ENCODE data around the gene SNRNP27.

Gene SNRNP27

GRCh38 chr2:69907216-69907615 lies 13.5 kb downstream of the SNRNP27 start:
- TF ChIP-seq, protein P1, sequence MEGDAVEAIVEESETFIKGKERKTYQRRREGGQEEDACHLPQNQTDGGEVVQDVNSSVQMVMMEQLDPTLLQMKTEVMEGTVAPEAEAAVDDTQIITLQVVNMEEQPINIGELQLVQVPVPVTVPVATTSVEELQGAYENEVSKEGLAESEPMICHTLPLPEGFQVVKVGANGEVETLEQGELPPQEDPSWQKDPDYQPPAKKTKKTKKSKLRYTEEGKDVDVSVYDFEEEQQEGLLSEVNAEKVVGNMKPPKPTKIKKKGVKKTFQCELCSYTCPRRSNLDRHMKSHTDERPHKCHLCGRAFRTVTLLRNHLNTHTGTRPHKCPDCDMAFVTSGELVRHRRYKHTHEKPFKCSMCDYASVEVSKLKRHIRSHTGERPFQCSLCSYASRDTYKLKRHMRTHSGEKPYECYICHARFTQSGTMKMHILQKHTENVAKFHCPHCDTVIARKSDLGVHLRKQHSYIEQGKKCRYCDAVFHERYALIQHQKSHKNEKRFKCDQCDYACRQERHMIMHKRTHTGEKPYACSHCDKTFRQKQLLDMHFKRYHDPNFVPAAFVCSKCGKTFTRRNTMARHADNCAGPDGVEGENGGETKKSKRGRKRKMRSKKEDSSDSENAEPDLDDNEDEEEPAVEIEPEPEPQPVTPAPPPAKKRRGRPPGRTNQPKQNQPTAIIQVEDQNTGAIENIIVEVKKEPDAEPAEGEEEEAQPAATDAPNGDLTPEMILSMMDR (IDR thresholded peaks at IDR 0.05; ENCODE audit: low read depth, low read length): no peak
- no peak for DNase-seq (ENCODE audit: extremely low read depth, low read depth)

GRCh38 chr2:69911985-69912563 lies 18.3 kb downstream of the SNRNP27 start:
- TF ChIP-seq, protein P1 (IDR thresholded peaks at IDR 0.05; ENCODE audit: low read depth, low read length): peak; percentile 45
- DNase-seq (ENCODE audit: extremely low read depth, low read depth): no peak

- TF ChIP-seq, protein P1 (IDR thresholded peaks at IDR 0.05; ENCODE audit: low read depth, low read length): peak; percentile 20
- DNase-seq (ENCODE audit: extremely low read depth, low read depth): peak; percentile 100
Measured at GRCh38 chr2:69914164-69914949, 20.6 kb downstream of the SNRNP27 start.

- TF ChIP-seq, protein P1 (IDR thresholded peaks at IDR 0.05; ENCODE audit: low read depth, low read length): no peak
- DNase-seq (ENCODE audit: extremely low read depth, low read depth): no peak
Measured at GRCh38 chr2:69914950-69915945, 21.5 kb downstream of the SNRNP27 start, which contains the start of gene MXD1. Gene MXD1, plus strand, starts transcription at chr2:69915109. Its CDS starts 222 bp downstream, at chr2:69915331.

DNA sequence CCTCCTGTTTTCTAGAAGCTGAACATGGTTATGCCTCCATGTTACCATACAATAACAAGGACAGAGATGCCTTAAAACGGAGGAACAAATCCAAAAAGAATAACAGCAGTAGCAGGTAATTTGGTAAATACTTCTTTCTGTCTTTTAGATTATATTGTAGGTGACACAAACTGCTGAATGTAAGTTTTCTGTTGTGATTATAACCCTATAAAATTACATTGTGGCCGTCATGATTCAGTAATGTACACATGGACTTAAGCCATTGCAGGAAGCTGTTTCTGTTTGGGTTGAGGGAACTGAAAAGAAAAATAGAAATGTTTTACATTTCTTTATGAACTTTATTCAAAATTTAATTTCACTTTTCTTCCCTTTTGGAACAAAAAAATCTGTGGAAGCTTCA lies 22.4 kb downstream of the SNRNP27 start:
- no peak for DNase-seq (ENCODE audit: extremely low read depth, low read depth)
- TF ChIP-seq, protein P1 (IDR thresholded peaks at IDR 0.05; ENCODE audit: low read depth, low read length): no peak

- peak; percentile 50 for DNase-seq (ENCODE audit: extremely low read depth, low read depth)
- TF ChIP-seq, protein P1 (IDR thresholded peaks at IDR 0.05; ENCODE audit: low read depth, low read length): no peak
Measured at GRCh38 chr2:69917852-69918251, 24.1 kb downstream of the SNRNP27 start.

All from AG09319 (cell line).